Measurements from ENCODE around the gene PNPLA8.
"Not testable (repeated sequence)": the region's sequence is repeated elsewhere in the genome, so short reads cannot be mapped to it uniquely, and the experiment has no call there.

The PNPLA8 gene, protein sequence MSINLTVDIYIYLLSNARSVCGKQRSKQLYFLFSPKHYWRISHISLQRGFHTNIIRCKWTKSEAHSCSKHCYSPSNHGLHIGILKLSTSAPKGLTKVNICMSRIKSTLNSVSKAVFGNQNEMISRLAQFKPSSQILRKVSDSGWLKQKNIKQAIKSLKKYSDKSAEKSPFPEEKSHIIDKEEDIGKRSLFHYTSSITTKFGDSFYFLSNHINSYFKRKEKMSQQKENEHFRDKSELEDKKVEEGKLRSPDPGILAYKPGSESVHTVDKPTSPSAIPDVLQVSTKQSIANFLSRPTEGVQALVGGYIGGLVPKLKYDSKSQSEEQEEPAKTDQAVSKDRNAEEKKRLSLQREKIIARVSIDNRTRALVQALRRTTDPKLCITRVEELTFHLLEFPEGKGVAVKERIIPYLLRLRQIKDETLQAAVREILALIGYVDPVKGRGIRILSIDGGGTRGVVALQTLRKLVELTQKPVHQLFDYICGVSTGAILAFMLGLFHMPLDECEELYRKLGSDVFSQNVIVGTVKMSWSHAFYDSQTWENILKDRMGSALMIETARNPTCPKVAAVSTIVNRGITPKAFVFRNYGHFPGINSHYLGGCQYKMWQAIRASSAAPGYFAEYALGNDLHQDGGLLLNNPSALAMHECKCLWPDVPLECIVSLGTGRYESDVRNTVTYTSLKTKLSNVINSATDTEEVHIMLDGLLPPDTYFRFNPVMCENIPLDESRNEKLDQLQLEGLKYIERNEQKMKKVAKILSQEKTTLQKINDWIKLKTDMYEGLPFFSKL

DNA sequence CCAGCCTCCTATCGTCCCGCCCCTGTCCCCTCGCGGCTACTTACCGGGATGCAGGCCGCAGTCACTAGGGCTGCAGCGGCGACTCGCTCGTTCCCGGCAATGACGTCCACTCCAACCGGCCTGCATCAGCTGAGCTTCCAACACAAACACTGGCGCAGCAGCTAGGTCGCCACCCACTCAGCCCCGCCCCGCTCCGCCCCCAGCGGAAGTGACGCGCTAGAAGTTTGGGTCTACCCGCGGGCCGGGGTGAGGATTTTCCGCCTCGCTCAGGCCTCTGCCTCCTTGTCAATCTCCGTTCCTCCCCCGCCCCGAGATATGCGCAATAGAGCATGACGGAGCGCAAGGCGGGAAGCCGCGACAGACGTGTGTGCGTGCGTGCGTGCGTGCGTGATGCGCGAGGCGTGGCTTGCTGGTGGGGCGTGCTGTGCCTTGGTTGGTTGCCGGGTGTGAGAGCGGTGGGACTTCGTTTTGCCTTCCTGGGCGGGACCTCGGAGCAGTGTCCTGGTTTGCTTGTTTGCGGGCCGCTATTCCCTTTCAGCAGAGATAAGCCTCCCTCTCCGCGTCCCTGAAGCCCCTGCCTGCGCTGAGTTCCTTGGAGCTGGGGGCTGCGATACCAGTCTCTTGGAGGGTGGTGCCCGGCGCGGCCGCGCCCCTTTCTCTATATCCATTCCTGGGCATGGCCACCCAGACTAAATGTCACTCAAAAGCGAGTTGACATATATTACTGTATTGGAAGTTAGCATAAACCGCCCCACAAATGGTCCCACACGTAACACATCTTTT lies at the start of gene PNPLA8:
TSS of gene PNPLA8 (minus strand) at position 151 of the 783 bp plus-strand sequence. CDS start 10,644 bp downstream, outside the sequence.
- peak; percentile 100 for DNase-seq (ENCODE audit: low read depth in 2 of 2)

- no peak for DNase-seq (ENCODE audit: low read depth in 2 of 2)
Observed at GRCh38 chr7:108575156-108575555, 49.2 kb upstream of the PNPLA8 start.

DNA sequence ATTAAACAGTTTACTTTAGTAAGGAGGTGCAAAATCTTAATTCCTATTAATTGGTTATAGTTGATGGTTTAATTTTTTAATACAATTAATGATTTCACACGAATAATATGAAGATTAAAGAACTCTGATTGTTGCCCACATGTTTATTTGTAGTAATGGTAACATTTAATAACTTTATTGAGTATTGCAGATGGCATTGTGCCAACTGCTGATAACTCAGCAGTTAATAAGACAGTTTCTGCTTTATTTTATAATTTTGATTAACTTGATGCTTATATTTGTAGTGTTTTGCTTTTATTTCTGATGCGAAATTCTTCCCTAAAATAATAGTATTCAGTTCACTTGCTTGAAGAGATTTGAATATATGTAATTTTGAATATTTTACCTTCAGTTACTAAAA lies 46.5 kb upstream of the PNPLA8 start:
- DNase-seq (ENCODE audit: low read depth in 2 of 2), result no peak

DNA sequence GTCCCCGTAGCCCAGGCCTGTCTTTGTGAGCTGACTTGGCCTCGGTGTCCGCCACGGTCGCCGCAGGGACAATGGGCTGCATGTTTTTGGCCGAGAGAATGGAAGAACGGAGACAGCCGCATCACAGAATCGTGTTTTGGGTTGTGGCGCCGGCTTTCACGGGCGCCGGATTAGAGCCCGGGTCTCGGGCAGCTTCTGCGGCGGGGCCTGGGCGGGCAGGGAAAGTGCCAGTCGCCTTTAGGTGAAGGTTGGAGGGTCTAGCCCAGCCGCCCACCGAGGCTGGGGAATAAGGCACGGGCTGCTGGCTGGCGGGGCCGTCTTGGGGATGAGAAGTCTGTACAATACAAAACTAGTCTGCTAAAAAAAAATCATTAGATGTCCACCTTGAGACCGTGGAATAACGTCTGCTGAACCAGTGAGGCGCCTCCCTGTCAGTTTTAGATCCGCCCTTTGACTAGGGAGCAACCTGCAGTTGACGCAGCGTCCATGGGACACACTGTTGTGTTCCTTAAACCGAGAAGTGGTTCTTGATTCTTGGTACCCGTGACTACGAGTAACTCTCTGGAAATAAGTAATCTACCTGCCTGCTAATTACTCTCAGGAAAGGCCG lies 44.3 kb upstream of the PNPLA8 start:
- peak in 1 of 2 donors; percentile 26 for DNase-seq (ENCODE audit: low read depth in 2 of 2)

DNA sequence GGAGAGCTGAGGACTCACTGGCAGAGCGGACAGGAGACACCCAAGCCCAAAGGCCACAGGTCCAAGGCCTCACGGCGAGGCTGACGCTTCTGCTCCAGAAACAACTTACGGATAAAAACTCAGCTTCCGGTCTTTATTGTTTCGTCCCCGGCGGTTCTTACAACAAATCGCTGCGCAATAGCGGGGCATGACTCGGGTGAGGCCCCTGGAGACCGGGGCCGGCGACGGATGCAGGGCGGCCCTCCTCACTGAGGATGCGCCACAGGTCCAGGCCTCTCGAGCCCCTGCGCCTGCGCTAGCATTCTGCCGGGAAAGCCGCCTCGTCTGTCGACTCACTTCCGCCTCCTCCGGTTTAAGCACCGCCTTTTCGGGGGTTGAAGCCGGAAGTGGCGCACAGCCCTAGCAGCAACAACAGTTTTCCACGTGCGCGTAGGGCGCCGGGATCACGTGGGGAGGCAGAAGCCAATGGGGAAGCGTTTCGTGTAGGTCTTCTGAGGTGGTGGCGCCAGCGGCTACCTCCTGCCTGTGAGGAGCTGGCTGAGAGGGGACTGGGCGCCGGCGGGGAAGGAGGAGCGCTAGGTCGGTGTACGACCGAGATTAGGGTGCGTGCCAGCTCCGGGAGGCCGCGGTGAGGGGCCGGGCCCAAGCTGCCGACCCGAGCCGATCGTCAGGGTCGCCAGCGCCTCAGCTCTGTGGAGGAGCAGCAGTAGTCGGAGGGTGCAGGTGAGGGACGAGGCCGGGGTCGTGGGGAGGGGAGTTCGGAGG lies 43.6 kb upstream of the PNPLA8 start, which contains the start of the genes DNAJB9 and THAP5:
TSS of gene DNAJB9 (plus strand) at position 494 of the 765 bp plus-strand sequence. CDS start 1,853 bp downstream, outside the sequence.
TSS of gene THAP5 (minus strand) at position 326 of the 765 bp plus-strand sequence. CDS start at position 189, 137 bp downstream.
- DNase-seq (ENCODE audit: low read depth in 2 of 2), result peak; percentile 99

DNA sequence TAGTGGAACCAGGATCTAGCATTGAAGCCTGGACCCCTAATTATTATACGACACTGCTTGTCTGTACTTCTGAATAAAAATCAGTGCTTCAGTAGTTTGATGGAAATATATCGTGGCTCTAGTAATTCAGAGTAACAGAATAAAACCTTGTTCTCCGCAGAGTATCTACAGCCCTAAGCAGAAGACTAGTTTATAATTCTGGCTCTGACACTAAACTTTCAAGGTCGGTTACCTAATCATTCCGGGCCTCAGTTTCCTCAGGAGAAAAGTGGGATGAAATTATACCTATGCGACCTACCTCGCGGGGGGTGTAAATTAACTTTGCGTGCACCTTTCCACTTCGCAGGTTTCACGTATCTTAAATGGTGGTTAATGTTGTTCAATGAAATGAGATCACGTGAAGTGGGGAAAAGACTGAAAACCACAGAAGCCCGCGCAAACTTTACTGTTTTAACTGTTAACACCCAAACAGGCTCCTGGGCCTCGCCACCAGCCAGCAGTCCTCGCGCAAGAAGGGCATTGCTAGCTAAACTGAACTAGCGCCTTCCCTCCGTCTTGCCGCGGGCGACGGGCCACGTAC lies 43.0 kb upstream of the PNPLA8 start:
- DNase-seq (ENCODE audit: low read depth in 2 of 2), result no peak

DNA sequence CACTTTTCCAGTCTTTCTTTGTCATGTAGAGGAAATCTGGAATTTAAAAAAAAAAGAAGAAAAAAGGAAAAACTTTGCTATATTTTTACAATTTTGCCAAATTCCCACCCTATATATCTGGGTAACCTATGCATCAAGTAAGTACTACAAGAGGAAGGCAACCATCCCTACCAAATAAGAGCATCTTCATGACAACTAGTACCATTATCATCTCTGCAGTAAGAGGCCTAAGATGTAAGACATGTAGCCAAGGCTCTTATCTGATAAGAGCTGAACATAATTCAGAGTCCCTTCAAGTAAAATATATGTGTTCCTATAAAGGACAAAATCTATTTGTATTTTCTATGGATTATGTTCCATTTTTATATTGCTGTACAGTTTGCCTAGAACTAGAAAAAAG lies 40.1 kb upstream of the PNPLA8 start:
- DNase-seq (ENCODE audit: low read depth in 2 of 2), result no peak

- no peak for DNase-seq (ENCODE audit: low read depth in 2 of 2)
Observed at GRCh38 chr7:108561047-108561619, 35.2 kb upstream of the PNPLA8 start.

DNA sequence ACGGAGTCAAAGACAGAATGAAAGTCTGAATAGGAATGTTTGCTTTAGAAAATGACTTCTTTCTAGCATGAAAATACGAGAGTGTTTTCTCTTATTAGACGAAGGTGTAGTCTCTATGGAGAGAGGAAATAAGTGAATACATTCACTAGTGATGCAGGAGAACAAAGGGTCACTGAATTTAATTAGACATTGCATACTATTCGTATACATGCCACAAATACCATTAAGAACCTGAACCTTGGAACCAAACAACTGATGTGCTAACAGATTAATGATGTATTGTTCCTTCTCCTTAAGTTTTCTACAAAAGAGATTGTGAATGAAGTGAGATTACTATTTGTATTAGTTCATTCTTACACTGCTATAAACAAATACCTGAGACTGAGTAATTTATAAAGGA lies 33.3 kb upstream of the PNPLA8 start:
- no peak for DNase-seq (ENCODE audit: low read depth in 2 of 2)

- DNase-seq (ENCODE audit: low read depth in 2 of 2), result no peak
Observed at GRCh38 chr7:108557617-108558016, 31.7 kb upstream of the PNPLA8 start.

GRCh38 chr7:108557191-108557590 lies 31.3 kb upstream of the PNPLA8 start:
- DNase-seq (ENCODE audit: low read depth in 2 of 2), result no peak

DNA sequence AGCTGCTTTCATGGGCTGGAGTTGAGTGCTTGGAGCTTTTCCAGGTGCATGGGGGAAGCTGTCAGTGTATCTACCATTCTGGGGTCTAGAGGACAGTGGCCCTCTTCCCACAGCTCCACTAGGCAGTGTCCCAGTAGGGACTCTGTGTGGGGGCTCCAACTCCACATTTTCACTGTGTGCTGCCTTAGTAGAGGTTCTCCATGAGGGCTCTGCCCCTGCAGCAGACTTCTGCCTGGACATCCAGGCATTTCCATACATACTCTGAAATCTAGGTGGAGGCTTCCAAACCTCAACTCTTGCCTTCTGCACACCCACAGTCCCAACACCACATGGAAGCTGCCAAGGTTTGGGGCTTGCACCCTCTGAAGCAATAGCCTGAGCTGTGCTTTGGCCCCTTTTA lies 30.7 kb upstream of the PNPLA8 start:
- not testable (repeated sequence) for DNase-seq (ENCODE audit: low read depth in 2 of 2)

DNA sequence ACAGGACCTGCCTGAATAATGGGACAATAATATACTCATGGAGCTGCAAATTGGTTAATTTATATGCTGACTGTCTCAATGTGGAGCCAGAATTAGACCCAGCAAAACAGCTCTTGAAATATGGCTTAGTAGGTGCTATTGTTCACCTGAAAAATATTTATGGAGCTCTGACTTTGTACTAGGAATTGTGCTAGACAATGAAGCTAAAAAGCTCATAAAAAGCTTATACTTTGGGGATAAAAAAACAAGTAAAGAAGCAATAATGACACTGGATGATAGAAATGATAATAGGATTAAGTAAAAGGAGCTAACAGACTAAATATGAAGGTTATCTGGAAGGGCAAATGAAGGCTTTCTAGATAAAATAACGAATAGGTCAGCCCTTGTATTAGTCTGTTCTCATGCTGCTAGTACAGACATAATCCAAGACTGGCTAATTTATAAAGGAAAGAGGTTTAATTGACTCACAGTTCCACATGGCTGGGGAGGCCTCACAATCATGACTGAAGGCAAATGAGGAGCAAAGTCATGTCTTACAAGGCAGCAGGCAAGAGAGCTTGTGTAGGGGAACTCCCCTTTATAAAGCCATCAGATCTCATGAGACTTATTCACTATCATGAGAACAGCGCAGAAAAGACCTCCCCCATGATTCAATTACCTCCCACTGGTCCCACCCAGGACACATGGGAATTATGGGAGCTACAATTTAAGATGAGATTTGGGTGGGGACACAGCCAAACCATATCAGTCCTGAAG lies 22.4 kb upstream of the PNPLA8 start:
- DNase-seq (ENCODE audit: low read depth in 2 of 2), result not testable (repeated sequence)

DNA sequence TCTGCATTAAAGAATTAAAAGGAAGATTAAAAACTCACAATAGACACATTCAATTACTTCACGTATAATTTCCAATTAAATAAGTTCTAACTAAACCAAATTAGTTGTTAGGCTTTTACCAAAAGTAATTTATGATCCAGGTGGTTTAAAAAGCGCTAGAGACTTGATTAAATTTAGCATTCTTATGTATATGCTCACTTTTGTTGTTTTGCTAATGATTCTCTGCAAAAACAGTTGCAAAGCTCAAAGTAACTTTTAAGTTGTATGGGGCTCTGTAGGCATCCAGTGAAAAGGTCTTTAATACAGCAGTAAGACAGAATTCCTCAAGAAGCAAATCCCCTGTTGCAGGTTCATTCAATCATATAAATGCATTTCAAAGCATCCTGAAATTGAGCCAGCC lies 15.5 kb upstream of the PNPLA8 start:
- DNase-seq (ENCODE audit: low read depth in 2 of 2), result no peak

DNA sequence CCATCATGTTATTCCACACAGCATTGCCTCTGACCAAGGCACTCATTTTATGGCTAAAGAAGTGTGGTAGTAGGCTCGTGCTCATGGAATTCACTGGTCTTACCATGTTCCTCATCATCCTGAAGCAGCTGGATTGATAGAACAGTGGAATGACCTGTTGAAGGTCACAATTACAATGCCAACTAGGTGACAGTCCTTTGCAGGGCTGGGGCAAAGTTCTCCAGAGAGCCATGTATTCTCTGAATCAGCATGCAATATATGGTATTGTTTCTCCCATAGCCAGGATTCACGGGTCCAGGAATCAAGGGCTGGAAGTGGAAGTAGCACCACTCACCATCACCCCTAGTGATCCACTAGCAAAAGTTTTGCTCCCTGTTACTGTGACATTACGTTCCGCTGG lies 12.8 kb upstream of the PNPLA8 start:
- DNase-seq (ENCODE audit: low read depth in 2 of 2), result not testable (repeated sequence)

GRCh38 chr7:108538236-108538635 lies 12.3 kb upstream of the PNPLA8 start:
- not testable (repeated sequence) for DNase-seq (ENCODE audit: low read depth in 2 of 2)

GRCh38 chr7:108537229-108537628 lies 11.3 kb upstream of the PNPLA8 start:
- DNase-seq (ENCODE audit: low read depth in 2 of 2), result no peak

DNA sequence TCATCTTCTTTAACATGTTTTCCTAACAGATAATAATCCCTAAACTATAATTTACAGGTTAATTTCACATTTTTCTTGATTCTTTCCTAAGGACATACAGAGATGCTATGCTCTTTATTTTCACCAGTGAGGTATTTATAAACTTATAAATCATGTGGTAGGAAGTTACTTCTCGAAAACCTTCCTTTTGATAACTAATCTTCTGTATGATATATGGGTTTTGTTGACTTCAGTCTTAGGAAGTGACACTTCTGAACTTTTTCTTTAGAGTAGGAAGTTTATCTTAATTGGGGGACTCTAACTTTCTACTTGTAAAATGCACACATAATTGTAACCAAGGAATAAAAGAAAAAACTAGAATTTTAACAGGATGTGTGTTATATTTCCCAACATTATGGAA lies 9.8 kb upstream of the PNPLA8 start:
- DNase-seq (ENCODE audit: low read depth in 2 of 2), result no peak

- DNase-seq (ENCODE audit: low read depth in 2 of 2), result no peak
Observed at GRCh38 chr7:108535257-108535656, 9.3 kb upstream of the PNPLA8 start.
